HG03196 (cell line): Measurements from ENCODE around the gene CFAP141.
"Not testable (repeated sequence)": the region's sequence is repeated elsewhere in the genome, so short reads cannot be mapped to it uniquely, and the experiment has no call there.

Experiments used
- ATAC-seq: cut with Tn5 transposase; IDR thresholded peaks from one replicate; pipeline ENCODE4 v1.9.1; 2021; ENCODE audit not compliant: unreplicated experiment

CFAP141 gene

GRCh38 chr1:154208677-154209388 is 2.7 kb upstream of the CFAP141 start:
- no peak for ATAC-seq

- no peak for ATAC-seq
Observed at GRCh38 chr1:154207262-154207661, 1.1 kb upstream of the CFAP141 start.

GRCh38 chr1:154205778-154206177 is 355 bp downstream of the CFAP141 start:
- not testable (repeated sequence) for ATAC-seq

DNA sequence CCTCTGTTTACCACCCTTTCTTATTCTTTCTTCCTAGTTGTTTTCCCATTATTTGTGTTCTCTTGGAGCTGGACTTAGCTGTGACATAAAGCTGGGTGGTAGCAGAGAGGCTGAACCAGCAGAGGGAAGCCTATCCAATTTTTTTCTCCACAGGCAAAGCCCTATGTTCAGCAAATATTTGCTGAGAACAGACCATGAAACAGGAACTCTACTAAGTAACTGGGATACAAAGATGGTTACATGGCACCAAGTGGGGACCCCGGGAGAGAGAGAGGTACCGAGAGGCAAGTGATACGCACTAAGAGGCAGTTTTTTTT is 6.6 kb downstream of the CFAP141 start:
- no peak for ATAC-seq

- ATAC-seq: no peak
Observed at GRCh38 chr1:154198756-154199562, 7.2 kb downstream of the CFAP141 start.

GRCh38 chr1:154193821-154194220 is 12.3 kb downstream of the CFAP141 start:
- ATAC-seq: no peak

DNA sequence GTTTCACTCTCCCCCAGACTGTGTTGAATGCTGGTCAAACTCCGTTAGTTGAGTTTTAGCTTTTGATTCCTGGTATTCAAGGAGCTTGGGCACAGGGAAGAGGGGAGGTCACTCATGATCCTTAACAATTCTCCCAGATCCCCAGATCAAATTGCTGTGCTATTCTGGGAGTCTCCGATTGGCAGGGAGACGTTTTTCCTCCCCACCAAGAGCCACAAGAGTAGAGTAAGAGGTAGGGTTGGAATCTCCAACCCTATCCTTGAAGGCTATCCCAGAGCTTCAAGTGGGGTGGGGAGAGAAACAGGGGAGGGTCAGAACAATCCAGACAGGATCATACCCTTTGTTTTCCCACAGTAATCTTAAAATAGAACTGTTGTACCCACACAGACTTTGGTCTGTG is 13.7 kb downstream of the CFAP141 start:
- no peak for ATAC-seq

- ATAC-seq: no peak
Observed at GRCh38 chr1:154191990-154192461, 14.1 kb downstream of the CFAP141 start, which contains the start of gene TPM3. TPM3 (minus strand) TSS chr1:154192100; CDS start chr1:154192018, 82 bp downstream.

DNA sequence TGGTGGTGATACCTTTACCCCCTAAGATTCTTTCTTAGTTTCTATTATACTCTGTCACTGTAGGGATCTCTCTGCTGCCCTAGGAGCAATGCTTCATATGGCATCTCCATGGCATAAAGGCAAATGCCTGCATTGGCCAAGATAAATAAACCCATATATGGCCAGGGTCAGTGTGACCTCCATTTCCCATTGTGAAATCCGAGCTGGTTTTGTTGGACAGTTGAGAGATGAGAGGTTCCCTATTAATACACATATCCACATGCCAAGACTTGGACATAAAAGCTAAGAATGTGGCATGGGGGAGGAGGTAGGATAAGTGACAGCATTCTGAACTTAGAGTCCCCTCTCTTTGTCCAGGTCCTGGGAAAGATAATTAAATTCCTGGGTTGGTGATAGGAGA is 15.6 kb downstream of the CFAP141 start:
- ATAC-seq: no peak

DNA sequence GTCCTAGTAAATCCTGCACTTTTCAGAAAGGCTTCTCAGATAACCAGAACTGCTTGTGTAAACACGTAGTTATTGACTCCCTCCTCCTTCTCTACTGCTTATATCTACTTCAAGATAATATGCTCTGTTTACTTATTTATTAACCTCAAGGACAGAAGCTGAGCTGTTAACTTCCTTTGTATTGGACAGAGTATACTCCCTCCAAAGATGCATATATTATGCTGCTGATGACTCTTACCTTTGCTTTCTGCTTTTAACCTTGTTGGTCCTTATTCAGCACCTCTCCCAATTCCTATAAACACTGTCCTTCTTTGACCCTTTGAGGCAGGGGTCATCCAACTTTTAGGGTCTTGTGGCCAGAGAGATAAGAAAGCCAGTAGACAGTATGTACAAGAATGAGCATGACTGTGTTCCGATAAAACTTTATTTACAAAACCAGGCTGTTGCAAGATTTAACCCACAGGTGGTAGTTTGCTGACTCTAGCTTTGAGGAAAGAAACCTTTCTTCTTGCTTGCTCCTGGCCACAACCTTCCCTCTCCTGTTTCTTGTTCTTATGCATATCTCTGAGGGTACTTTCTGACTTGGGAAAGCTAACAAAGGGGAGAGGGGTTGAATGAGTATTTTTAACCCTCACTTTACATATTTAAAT is 19.2 kb downstream of the CFAP141 start:
- ATAC-seq: no peak

- ATAC-seq: no peak
Observed at GRCh38 chr1:154186177-154186576, 20.0 kb downstream of the CFAP141 start.

GRCh38 chr1:154183046-154183915 is 22.9 kb downstream of the CFAP141 start:
- peak; percentile 72 for ATAC-seq

DNA sequence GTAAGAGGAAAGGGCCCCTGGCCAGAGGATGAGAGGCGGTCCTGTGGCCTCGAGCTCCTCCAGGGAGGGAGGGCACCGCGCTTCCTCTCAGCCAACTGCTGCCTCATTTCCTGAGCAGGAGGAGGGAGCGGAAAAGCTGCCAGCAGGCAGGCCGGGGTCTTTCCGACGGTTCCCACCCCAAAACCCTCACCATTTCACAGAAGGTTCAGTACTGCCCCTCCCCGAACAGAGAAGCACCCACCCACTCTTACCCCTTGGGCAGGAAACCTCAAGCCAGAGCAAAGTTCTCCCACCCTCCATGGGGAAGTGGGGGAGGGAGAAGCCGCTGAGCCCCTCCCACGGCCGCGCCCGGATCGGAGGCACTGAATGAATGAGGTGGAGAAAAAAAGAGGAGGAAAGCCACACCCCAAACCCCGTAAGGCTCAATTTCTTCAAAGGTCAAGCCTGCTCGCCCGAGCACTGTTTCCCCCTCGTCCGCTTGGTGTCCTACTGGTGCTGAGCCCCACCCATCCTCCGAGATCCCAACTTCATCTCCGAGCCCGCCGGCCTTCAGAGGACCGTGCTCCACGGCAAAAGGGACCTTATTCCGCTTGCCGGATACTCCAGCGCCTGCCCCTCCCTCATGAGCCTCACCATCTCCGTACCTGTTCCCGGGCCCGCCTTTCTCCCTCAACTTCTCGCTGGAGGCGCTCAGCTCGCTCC is 23.6 kb downstream of the CFAP141 start:
- ATAC-seq: peak; percentile 45

DNA sequence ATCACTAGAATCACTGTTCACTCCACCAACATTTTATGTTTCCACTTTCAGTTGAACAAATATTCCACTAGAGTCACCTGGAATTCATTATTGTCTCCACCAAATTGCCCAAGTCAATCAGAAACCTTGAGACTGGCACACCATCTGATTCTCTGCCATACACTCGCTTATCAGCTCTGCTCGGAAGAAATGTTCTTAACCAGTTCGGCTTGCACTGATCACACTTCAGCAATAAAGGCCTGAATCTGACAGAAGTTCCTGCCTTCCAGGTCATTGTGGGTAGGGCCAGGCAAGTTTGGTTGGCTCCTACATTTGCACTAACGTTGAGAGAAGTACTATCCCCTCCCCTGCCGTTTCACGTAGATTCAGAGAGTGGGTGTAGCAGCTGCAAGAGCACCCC is 24.2 kb downstream of the CFAP141 start:
- no peak for ATAC-seq

DNA sequence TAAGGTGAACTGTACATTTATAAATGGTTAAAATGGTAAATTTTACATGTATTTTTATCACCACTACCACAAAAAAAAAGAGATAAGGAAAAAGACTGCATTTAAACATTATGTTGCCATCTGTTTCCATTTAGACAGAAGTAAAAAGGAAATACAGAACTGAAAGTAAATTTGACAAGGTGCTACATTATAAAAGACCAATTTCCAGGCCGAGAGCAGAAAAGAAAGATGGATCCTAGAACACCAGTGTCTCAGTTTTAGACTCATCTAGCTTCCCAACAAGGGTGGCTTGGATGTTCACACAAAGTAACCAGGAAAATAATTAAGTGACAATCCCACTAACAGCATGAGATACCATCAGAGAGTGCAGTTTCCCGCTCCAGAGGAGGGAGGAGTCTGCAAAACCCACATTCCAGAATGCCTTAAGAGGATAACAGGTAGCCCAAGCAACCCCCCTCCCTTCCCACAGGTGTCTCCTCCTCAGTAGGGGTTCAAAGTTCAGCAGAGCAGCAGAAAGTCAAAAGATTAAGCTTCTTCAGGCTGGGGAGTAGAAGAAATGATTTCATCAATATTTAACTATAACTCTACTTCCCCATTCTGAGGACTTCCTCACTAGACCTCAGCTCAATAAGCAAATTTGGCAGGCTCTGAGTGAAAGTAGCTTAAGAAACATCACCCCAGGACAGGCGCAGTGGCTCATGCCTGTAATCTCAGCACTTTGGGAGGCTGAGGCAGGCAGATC is 26.0 kb downstream of the CFAP141 start:
- ATAC-seq: no peak

DNA sequence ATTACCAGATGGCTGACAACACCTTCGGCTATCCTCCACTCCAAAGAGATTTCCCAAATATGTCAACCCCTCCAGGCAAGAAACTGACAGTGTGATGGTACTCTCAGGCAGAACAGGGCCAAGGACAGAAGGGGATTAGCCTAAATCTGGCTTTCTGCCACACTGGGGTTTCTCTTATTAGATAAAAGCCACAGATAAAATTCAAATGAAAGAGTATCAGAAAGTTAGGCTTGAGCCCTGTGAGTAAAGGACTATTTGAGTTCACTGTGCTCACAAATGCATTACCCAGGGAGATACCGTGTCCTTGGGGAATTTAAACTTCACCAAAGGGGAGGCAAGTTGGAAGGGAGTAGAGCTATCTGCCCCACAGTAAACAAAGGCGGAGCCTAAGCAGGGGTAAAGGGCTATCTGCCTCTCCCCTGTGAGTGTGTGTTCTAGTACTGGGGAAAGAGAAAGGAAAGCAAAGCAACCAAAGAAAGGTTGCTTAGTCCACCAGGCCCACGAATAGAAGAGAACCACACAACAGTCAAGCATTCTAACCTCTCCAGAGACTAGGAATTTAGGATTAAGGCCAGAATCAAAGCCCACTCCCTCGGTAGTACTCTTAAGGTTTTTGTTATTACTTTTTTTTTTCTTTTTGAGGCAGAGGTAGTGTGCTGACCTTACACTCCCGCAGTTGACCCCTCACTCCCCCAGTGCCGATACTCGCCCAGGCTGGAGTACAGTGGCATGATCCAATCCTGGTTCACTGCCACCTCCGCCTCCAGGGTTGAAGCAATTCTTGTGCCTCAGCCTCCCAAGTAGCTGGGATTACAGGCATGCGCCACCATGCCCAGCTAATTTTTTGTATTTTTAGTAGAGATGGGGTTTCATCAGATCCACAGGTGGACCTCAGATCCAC is 27.0 kb downstream of the CFAP141 start:
- ATAC-seq: no peak

- ATAC-seq: no peak
Observed at GRCh38 chr1:154178013-154178412, 28.1 kb downstream of the CFAP141 start.

DNA sequence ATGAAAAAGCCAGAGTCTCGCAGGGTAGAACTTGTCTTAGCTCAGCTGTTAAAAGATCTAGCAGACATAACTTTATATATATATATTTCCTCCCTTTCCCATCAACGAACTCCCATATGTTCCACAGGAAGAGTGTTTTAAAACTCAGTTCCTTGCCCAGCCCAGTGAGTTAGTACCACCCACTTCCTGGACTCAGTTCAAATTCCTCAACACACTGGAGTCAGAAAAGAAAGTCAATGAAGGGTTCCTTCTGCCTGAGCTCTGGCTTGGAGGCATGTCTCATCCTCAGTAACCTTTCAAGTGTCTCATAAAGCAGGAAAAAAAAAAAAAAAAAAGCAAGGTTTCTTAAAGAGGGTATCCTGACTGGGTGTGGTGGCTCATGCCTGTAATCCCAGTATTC is 29.8 kb downstream of the CFAP141 start:
- ATAC-seq: no peak

- ATAC-seq: no peak
Observed at GRCh38 chr1:154174654-154175053, 31.5 kb downstream of the CFAP141 start.
